Measurements from ENCODE around the gene KIF3A. TPM values are rescaled to one million over a fixed set of nuclear protein-coding genes. Genes with fewer than 3 reads are reported as not detected.

Gene KIF3A
- total RNA-seq, 1 experiment from 2014 or later: 3.1 TPM

DNA sequence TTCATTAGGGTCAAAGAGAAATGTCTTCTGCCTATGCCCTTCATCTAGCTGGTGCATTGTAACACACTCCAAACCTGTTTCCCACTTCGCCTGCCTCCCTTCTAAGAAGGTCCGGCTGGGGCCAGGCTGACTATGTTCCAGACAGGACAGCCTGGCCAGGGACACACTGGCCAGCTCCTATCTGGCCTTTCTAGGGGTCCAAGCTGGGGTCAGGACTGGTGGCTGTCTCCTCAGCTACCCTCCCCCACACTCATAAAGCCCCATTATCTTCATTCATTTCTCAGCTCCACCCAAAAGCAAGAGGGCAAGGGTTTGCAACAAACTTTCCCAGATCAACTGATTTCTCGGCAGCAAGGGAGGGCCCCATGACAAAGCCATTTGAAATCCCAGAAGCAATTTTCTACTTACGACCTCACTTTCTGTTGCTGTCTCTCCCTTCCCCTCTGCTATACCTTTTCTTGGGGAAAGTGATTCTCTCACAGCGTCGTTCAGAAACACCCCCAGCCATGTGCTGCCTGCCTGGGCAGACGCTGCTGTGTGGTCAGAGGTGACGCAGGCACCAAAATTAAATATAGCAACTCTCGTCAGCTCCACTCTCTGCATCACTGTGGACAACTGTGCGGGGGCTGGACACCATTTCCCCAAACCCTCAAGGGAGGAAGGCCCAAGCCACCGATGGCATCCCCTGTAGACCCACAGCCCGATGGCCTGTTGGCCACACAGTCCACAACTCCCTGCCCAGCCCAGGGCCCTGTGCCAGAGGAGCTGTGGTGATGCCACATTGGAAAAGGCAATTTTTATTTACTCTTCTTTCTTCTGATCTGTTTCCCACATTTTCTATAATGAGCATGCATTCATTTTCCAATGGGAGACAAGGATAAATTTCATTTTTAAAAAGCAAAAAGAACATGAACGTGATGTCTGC, 73.3 kb downstream of the KIF3A start:
- DNase-seq (ENCODE audit: low spot score): peak; percentile 26

DNA sequence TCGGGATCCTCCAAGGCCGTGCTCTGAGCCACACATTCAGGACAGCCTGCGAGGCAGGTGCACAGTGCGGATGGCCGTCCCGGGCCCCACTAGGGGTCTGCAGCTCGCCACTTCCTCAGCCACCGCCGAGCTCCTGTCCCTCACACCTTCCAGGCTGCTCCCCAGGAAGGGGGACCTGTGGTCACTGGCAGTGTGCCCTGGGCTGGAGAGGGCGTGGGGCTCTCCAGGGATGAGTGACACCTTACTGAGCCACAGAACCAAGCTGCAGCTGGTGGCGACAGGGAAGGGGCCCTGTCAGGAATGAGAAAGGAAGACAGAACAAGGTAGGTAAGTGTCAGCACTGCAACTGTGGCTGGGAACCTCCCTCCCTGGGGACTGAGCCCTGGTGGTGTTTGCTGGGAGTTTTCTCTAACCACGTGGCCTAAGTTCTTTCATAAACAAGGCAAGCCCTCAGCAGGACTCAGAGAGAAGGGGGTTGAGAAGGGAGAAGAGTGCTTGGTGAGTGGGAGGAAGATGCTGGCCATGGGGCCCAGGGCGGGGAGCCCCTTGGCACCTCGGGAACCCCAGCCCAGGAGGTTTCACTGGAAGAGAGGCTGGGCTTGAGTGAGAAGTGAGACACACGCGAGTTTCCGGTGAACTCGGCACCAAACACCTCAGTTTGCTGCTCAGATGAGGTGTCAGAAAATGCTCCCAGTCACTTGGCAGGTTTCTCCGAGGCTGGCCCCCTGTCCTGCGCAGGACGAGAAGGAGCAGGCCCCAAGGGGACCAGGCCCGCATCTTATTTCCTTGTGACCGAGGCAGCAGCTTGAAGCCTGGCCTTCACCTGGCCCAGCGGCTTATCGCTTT, 74.2 kb downstream of the KIF3A start:
- peak; percentile 24 for DNase-seq (ENCODE audit: low spot score)

DNA sequence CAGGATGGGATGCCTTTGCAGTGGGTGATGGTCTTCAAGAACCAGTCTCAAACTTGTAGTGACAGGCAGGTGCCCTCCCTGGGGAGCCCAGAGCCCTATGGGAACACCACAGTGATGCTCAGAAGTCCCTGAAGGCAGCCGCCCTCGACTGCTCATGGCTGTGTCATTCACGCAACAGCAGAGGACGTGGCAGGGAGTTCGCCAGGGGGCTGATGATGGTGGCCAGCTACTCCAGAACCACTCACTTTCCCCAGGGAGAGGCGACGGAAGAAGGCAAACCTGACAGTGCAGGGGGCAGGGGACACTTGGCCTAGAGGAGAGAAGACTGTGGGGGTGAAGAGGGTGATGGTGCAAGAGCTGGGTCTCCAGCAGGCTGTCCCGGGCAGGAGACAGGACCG, 75.3 kb downstream of the KIF3A start:
- no peak for DNase-seq (ENCODE audit: low spot score)

DNA sequence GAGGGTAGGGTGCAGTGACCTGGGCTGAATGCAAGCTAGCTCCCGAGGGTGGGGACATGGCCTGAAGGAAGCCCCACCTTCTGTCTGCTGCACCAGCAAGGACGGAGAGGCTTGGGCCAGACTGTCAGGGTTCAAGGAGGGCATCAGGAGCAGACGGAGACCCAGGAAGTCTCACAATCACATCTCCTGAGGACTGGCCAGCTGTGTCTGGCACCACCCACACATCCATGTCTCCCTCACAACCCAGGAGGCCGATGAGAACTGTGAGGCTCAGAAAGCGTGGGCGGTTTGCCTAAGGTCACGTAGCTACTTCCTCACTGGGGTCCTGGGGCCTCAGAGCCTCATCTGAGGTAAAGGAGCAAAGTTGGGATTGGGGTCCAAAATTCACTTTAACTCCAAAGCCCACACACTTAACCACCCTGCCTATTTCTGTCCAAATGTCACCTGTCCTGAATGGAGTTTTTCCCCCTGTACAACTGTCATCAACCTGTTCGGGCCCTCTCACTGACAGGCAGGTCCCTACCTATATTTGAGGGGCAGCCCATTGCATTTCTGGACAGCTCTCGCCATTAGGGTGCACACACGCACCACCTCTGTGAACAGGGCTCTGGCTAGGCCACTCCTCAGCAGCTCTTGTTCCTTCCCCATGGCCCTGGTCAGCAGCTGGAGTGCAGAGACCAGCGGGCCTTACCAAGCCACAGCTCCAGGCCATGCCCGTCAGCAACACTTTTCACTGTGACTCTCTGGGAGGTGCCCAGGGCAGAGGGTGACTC, 75.9 kb downstream of the KIF3A start:
- no peak for DNase-seq (ENCODE audit: low spot score)

DNA sequence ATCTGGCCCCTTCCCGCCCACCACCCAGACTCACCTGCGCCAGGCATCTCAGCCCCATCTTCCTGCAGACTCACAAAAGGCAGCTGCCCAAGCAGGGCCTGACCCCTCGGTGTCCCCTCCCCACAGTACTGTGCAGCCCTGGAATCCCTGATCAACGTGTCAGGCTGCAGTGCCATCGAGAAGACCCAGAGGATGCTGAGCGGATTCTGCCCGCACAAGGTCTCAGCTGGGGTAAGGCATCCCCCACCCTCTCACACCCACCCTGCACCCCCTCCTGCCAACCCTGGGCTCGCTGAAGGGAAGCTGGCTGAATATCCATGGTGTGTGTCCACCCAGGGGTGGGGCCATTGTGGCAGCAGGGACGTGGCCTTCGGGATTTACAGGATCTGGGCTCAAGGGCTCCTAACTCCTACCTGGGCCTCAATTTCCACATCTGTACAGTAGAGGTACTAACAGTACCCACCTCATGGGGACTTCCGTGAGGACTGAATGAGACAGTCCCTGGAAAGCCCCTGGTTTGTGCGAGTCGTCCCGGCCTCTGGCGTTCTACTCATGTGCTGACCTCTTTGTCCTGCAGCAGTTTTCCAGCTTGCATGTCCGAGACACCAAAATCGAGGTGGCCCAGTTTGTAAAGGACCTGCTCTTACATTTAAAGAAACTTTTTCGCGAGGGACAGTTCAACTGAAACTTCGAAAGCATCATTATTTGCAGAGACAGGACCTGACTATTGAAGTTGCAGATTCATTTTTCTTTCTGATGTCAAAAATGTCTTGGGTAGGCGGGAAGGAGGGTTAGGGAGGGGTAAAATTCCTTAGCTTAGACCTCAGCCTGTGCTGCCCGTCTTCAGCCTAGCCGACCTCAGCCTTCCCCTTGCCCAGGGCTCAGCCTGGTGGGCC, 77.5 kb downstream of the KIF3A start:
- DNase-seq (ENCODE audit: low spot score): no peak

DNA sequence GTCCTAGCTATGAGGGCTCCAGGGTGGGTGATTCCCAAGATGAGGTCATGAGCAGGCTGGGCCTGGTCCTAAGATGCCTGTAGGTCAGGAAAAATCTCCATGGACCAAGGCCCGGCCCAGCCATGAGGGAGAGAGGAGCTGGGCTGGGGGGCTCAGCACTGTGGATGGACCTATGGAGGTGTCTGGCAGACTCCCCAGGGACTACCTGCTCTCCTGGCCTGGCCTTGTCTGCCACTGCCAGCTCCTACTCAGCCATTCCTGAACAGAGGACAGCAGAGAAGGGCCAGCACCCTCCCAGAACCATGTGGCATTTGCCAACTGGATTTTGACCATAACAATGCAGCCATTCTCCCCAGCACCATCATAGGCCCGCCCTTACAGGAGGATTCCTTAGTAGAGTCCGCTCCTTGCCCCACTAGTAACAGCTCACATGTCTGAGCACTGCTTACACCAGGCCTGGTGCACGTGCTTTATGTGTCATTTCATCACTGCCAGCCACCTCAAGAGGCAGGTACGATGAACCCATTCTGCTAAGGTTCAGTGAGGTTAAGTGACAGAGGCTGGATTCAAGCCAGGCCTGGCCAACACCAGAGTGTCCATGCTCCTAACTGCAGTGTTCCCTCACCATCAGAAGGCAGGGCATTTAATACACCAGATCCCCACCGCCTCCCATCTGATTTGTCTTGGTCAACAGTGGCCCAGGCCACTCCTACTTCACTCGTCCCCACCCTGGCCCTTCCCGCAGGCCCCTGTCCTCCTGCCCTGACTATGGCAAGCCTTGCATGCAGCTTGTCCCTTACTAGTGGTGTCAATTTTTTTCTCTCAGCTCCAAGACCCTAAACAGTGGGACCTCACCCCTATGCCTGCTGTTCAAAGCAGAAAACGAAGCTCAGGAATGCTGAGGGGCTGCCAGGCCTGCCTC, 78.7 kb downstream of the KIF3A start:
- DNase-seq (ENCODE audit: low spot score): no peak

DNA sequence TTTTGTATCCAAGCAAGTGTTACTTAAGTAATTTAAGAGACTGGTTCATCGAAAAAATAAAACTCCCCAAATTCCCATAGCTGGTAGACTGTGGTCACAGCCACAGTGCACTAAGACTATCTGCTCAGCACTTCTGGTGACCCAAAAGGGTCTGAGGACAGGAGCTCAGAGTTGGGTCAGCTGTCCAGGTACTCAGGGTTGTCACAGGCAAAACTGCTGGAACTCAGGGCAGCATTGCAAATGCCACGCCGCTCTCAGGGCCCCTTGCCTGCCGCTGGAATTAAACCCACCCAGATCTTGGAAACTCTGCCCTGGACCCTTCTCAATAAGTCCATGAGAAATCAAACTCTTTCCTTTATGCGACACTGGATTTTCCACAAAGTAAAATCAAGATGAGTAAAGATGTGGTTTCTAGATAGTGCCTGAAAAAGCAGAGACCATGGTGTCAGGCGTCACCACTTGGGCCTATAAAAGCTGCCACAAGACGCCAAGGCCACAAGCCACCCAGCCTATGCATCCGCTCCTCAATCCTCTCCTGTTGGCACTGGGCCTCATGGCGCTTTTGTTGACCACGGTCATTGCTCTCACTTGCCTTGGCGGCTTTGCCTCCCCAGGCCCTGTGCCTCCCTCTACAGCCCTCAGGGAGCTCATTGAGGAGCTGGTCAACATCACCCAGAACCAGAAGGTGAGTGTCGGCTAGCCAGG, 79.5 kb downstream of the KIF3A start, which contains the start of gene IL13:
Gene IL13, plus strand, starts transcription at position 498 of the 705 bp plus-strand sequence. Its CDS starts 14 bp downstream, at position 512.
- no peak for DNase-seq (ENCODE audit: low spot score)

DNA sequence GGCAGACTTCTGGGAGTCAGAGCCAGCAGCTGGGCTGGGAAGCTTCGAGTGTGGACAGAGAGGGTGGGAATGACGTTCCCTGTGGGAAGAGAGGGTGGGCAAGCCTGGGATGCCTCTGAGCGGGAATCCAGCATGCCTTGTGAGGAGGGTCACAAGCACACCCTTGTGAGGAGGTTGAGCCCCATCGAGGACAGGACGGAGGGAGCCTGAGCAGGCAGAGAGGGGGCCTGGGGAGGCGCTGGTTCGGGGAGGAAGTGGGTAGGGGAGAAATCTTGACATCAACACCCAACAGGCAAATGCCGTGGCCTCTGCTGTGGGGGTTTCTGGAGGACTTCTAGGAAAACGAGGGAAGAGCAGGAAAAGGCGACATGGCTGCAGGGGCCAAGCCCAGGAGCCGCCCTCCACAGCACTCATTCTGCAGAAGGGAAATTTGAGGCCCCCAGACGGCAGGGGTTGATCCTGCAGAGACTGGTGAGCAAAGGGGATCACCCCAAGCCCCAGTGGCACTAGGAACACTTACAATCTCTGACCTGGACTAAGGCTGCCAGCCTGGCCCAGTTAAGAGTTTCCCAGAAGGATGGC, 80.5 kb downstream of the KIF3A start:
- DNase-seq (ENCODE audit: low spot score): no peak

DNA sequence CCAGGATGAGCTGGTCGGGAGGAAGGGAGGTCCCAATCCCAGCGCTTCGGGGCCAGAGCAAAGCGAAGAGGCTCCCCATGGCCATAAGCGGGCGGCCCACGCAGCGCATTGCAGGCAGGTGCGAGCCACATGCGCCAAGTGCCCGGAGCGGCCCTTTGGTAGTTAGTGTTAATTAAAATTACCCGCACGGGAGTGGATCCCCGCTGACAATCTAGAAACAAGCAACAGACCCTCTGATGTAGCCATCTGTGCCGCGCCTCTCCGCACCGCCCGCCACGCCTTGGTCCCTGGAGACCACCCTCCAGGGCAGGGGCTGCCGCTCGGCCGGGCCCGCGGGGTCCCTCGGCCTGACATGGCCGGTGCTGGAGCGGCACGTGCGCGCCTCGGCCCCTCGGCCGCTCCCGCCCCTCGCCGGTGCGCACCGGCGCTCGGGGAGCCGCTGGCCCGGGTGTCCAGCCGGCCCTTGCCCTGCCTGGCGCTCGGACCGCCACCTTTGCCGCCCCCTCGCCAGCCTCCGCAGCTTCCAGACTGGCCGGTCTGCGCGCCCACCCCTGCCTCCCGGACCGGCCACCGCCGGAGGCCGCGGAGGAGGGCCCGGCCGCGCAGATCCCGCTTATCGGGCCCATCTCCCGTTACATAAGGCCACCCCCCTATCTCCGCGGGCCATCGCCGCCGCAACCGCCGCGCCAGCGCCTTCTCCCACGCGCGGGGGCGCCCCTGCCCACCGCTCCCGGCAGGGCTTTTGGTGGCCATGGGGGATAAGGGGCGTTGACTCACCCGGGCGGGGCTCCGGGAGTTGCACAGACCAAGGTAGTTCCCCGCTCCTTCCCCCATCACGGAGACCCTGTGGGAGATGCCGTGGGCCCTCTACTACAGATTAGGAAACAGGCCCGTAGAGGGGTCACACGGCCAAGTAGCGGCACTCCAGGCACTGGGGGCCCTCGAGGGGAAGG, 81.2 kb downstream of the KIF3A start:
- DNase-seq (ENCODE audit: low spot score): no peak

- no peak for DNase-seq (ENCODE audit: low spot score)
Measured at GRCh38 chr5:132653716-132654115, 83.6 kb downstream of the KIF3A start.

GRCh38 chr5:132651838-132652469, 85.4 kb downstream of the KIF3A start:
- no peak for DNase-seq (ENCODE audit: low spot score)

DNA sequence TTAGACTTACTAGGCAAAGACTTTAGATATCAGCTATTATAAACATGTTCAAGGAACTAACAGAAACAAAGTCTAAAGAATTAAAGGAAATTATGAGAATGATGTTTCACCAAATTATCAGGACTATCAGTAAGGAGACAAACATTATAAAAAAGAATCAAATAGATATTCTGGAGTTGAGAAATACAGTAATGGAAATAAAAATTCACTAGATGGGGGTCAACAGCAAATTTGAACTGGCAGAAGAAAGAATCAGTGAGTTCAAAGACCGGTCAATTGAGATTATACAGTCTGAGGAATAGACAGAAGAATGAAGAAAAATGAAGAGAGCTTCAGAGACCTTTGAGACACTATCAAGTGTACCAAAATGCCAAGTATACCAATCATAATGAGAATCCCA, 89.0 kb downstream of the KIF3A start:
- DNase-seq (ENCODE audit: low spot score): no peak

- DNase-seq (ENCODE audit: low spot score): no peak
Measured at GRCh38 chr5:132647473-132647872, 89.9 kb downstream of the KIF3A start.

- no peak for DNase-seq (ENCODE audit: low spot score)
Measured at GRCh38 chr5:132646583-132647266, 90.6 kb downstream of the KIF3A start.

- no peak for DNase-seq (ENCODE audit: low spot score)
Measured at GRCh38 chr5:132644177-132644576, 93.2 kb downstream of the KIF3A start.

Measured in HT-29 (cell line).